HepG2 (cell line): Measurements from ENCODE around the gene LHFPL2. TPM values are rescaled to one million over a fixed set of nuclear protein-coding genes. Genes with fewer than 3 reads are reported as not detected.

ENCODE experiments used
- ATF5 ChIP-seq: sonication (generic); formaldehyde crosslinking; IDR thresholded peaks from 2 replicates; pipeline ENCODE4 v1.4.0; 2020; ENCODE audit warnings: mild to moderate bottlenecking, low read depth, missing genetic modification reagents
- ATF7 ChIP-seq, 2 experiments: fragments of 450-650 bp in 1 of 2; sonication (generic) in 1 of 2; formaldehyde crosslinking in 1 of 2; IDR thresholded peaks; 2 replicates each; pipeline versions ENCODE4 v1.4.0 to v1.6.1; 2016 to 2020; ENCODE audit warnings: antibody characterized with exemption in 1 of 2, mild to moderate bottlenecking in 1 of 2, missing genetic modification reagents in 1 of 2
- ELF1 ChIP-seq: sonication (generic); formaldehyde crosslinking; IDR thresholded peaks from 2 replicates; pipeline ENCODE4 v1.4.0; 2020; ENCODE audit warnings: missing genetic modification reagents
- ESRRA ChIP-seq: sonication (generic); formaldehyde crosslinking; IDR thresholded peaks from 2 replicates; pipeline ENCODE4 v1.5.1; 2020; ENCODE audit warnings: mild to moderate bottlenecking, low read depth, missing genetic modification reagents
- HDAC1 ChIP-seq: sonication (generic); formaldehyde crosslinking; IDR thresholded peaks from 2 replicates; pipeline ENCODE4 v1.5.1; 2020; ENCODE audit warnings: mild to moderate bottlenecking, missing genetic modification reagents
- HNF4A ChIP-seq: sonication (generic); formaldehyde crosslinking; IDR thresholded peaks from 2 replicates; pipeline ENCODE4 v1.4.0; 2020; ENCODE audit warnings: missing genetic modification reagents
- IRF9 ChIP-seq: sonication (generic); formaldehyde crosslinking; IDR thresholded peaks from 2 replicates; pipeline ENCODE4 v1.8.0; 2022; ENCODE audit warnings: missing genetic modification reagents, mild to moderate bottlenecking, borderline replicate concordance
- ISL2 ChIP-seq: sonication (generic); formaldehyde crosslinking; IDR thresholded peaks from 2 replicates; pipeline ENCODE4 v1.5.0; 2020; ENCODE audit warnings: missing genetic modification reagents
- KMT2B ChIP-seq: IDR thresholded peaks from 2 replicates; pipeline ENCODE4 v1.6.1; 2016; ENCODE audit warnings: missing genetic modification reagents, missing compliant biosample characterization
- MTF2 ChIP-seq: sonication (generic); formaldehyde crosslinking; IDR thresholded peaks from 2 replicates; pipeline ENCODE4 v1.5.0; 2020; ENCODE audit warnings: missing genetic modification reagents, borderline replicate concordance
- NCOA2 ChIP-seq: sonication (generic); formaldehyde crosslinking; IDR thresholded peaks from 2 replicates; pipeline ENCODE4 v1.8.0; 2022; ENCODE audit warnings: inconsistent platforms
- NFIC ChIP-seq: IDR thresholded peaks from 2 replicates; pipeline ENCODE4 v1.6.1; 2012; ENCODE audit warnings: mild to moderate bottlenecking, low read length, inconsistent platforms
- RCOR2 ChIP-seq: IDR thresholded peaks from 2 replicates; pipeline ENCODE4 v1.6.1; 2016; ENCODE audit warnings: missing biosample characterization, missing genetic modification reagents
- REPIN1 ChIP-seq: sonication (generic); formaldehyde crosslinking; IDR thresholded peaks from 2 replicates; pipeline ENCODE4 v1.8.0; 2022; ENCODE audit warnings: missing genetic modification reagents, low read depth, mild to moderate bottlenecking, borderline replicate concordance
- SKI ChIP-seq: fragments of 450-650 bp; IDR thresholded peaks from one replicate; pipeline ENCODE4 v1.6.1; 2018; ENCODE audit warnings: mild to moderate bottlenecking; ENCODE audit not compliant: partially characterized antibody
- STAT6 ChIP-seq: sonication (generic); formaldehyde crosslinking; IDR thresholded peaks from 2 replicates; pipeline ENCODE4 v1.4.0; 2020; ENCODE audit warnings: missing genetic modification reagents, mild to moderate bottlenecking, borderline replicate concordance
- ZBTB10 ChIP-seq: sonication (generic); formaldehyde crosslinking; IDR thresholded peaks from 2 replicates; pipeline ENCODE4 v1.4.0; 2020; ENCODE audit warnings: missing genetic modification reagents, borderline replicate concordance
- ZBTB7B ChIP-seq: sonication (generic); formaldehyde crosslinking; IDR thresholded peaks from 2 replicates; pipeline ENCODE4 v1.4.0; 2020; ENCODE audit warnings: missing genetic modification reagents
- ZNF17 ChIP-seq: sonication (generic); formaldehyde crosslinking; IDR thresholded peaks from 2 replicates; pipeline ENCODE4 v1.5.0; 2020; ENCODE audit warnings: mild to moderate bottlenecking, missing genetic modification reagents
- ZNF441 ChIP-seq: sonication (generic); formaldehyde crosslinking; IDR thresholded peaks from 2 replicates; pipeline ENCODE4 v1.7.0; 2021; ENCODE audit warnings: missing genetic modification reagents, borderline replicate concordance
- ZNF577 ChIP-seq: sonication (generic); formaldehyde crosslinking; IDR thresholded peaks from 2 replicates; pipeline ENCODE4 v1.4.0; 2020; ENCODE audit warnings: mild to moderate bottlenecking, low read depth, missing genetic modification reagents, borderline replicate concordance
- ZNF629 ChIP-seq: sonication (generic); formaldehyde crosslinking; conservative IDR thresholded peaks from 2 replicates; pipeline ENCODE4 v1.5.0; 2020; ENCODE audit warnings: missing genetic modification reagents
- polyA plus RNA-seq, 8 experiments: library from polyadenylated mRNA; depleted of rRNA in 3 of 8; stranded (reverse) in 7 of 8; unstranded in 1 of 8; fragments of >200 nt; fragmentation: Illumina TruSeq in 4 of 8; extraction: Trizol in 4 of 8; gene quantifications; 2 replicates each; pipeline versions ENCODE4 v1.2.1 to v1.2.3, GENCODE V29; 2011 to 2016; ENCODE audit warnings: low read depth in 4 of 8, missing spikeins in 1 of 8, mixed read lengths in 1 of 8; ENCODE audit not compliant: insufficient read depth in 1 of 8
- total RNA-seq, 5 experiments: library from RNA; depleted of rRNA; stranded (reverse); fragments of >200 nt; fragmentation: Illumina TruSeq; extraction: Trizol; gene quantifications; 2 replicates each; pipeline ENCODE4 v1.2.3, GENCODE V29; 2016; ENCODE audit warnings: low read depth in 1 of 5

LHFPL2 gene
- total and polyA plus RNA-seq, 2 of the 13 experiments (the other 11 are each of a cell fraction or from before 2014, with no cell fraction given), result 6.0 to 20.0 TPM

GRCh38 chr5:78597068-78597973 lies 51.3 kb downstream of the LHFPL2 start (continued):
- peak; percentile 34; the same call in 1 of the 2 replicates for TF ChIP-seq ESRRA (CRISPR knock-in tag)
- TF ChIP-seq ZNF17 (CRISPR knock-in tag), result no peak
- TF ChIP-seq NFIC, result peak; percentile 62; the same call in 1 of the 2 replicates
- no peak for TF ChIP-seq IRF9
- TF ChIP-seq ISL2 (CRISPR knock-in tag), result peak; percentile 51; the same call in 1 of the 2 replicates
- TF ChIP-seq NCOA2 (CRISPR knock-in tag), result peak; percentile 75
- TF ChIP-seq STAT6 (CRISPR knock-in tag), result no peak
- TF ChIP-seq SKI, result no peak
- 0 out of 2 replicates have a peak, but pooled peaks have one; percentile 44 for TF ChIP-seq KMT2B (CRISPR knock-in tag)
- TF ChIP-seq ZBTB7B (CRISPR knock-in tag), result peak; percentile 71
- peak; percentile 77; the same call in 1 of the 2 replicates for TF ChIP-seq HDAC1 (CRISPR knock-in tag)
- peak; percentile 93 for TF ChIP-seq RCOR2 (CRISPR knock-in tag)
- peak; percentile 22; the same call in 1 of the 2 replicates for TF ChIP-seq ATF7 (IDR thresholded peaks at IDR 0.05)
- no peak for TF ChIP-seq ATF7 (CRISPR knock-in tag; IDR thresholded peaks at IDR 0.05)
- TF ChIP-seq ZBTB10, result 0 out of 2 replicates have a peak, but pooled peaks have one; percentile 48
- TF ChIP-seq ATF5 (CRISPR knock-in tag), result no peak
- no peak for TF ChIP-seq ZNF441
- peak; percentile 94 for TF ChIP-seq HNF4A (CRISPR knock-in tag)
- TF ChIP-seq ZNF629 (CRISPR knock-in tag), result peak; percentile 94
- TF ChIP-seq ZNF577 (CRISPR knock-in tag), result no peak
- TF ChIP-seq ELF1 (CRISPR knock-in tag), result peak; percentile 65
- no peak for TF ChIP-seq MTF2
- no peak for TF ChIP-seq REPIN1 (CRISPR knock-in tag)
